AG08396 (cell line): ENCODE data around the gene ALKBH5.
A peak's percentile ranks its signal among the peaks of the same experiment; 100 is the strongest.

Experiments used
- DNase-seq: peaks from one replicate; pipeline ENCODE4 v3.0.0; 2012; ENCODE audit warnings: low spot score, mixed read lengths

The ALKBH5 gene

GRCh38 chr17:18224053-18224386 is 40.4 kb downstream of the ALKBH5 start:
- DNase-seq: no peak

- no peak for DNase-seq
These were observed 40.9 kb downstream of the ALKBH5 start for GRCh38 chr17:18224387-18225120.

- peak; percentile 100 for DNase-seq
These were observed 41.6 kb downstream of the ALKBH5 start, which contains the start of gene LLGL1 for GRCh38 chr17:18225121-18225641. Gene LLGL1, plus strand, starts transcription at chr17:18225635. Its CDS starts 48 bp downstream, at chr17:18225683.

- no peak for DNase-seq
These were observed 42.1 kb downstream of the ALKBH5 start for GRCh38 chr17:18225642-18226283.

GRCh38 chr17:18226284-18226945 is 42.8 kb downstream of the ALKBH5 start:
- DNase-seq: no peak

- DNase-seq: no peak
These were observed 44.0 kb downstream of the ALKBH5 start for GRCh38 chr17:18227635-18228034.

- DNase-seq: no peak
These were observed 44.6 kb downstream of the ALKBH5 start for GRCh38 chr17:18228176-18228682.

GRCh38 chr17:18229254-18229653 is 45.6 kb downstream of the ALKBH5 start:
- DNase-seq: no peak

GRCh38 chr17:18229771-18230170 is 46.1 kb downstream of the ALKBH5 start:
- no peak for DNase-seq

GRCh38 chr17:18230288-18231141 is 46.9 kb downstream of the ALKBH5 start:
- DNase-seq: no peak

- no peak for DNase-seq
These were observed 47.5 kb downstream of the ALKBH5 start for GRCh38 chr17:18231164-18231563.

- no peak for DNase-seq
These were observed 50.3 kb downstream of the ALKBH5 start for GRCh38 chr17:18233803-18234518.

- DNase-seq: no peak
These were observed 51.3 kb downstream of the ALKBH5 start for GRCh38 chr17:18234853-18235380.

GRCh38 chr17:18235743-18236256 is 52.2 kb downstream of the ALKBH5 start:
- DNase-seq: no peak

- DNase-seq: no peak
These were observed 52.9 kb downstream of the ALKBH5 start for GRCh38 chr17:18236494-18236893.

- DNase-seq: no peak
These were observed 53.8 kb downstream of the ALKBH5 start for GRCh38 chr17:18237461-18237860.

GRCh38 chr17:18238299-18238698 is 54.7 kb downstream of the ALKBH5 start:
- DNase-seq: no peak

- DNase-seq: no peak
These were observed 56.8 kb downstream of the ALKBH5 start for GRCh38 chr17:18240449-18240848.

- DNase-seq: no peak
These were observed 57.7 kb downstream of the ALKBH5 start for GRCh38 chr17:18241229-18241871.
